OCI-LY3 (cell line): Measurements from ENCODE around the gene DDX28.
A peak's percentile ranks its signal among the peaks of the same experiment; 100 is the strongest.

Source experiments
- H2AFZ ChIP-seq: fragments of 200-600, 300-600 bp; shearing (Covaris generic); 2 replicates; pipeline ENCODE4 v1.6.0; 2014; ENCODE audit warnings: antibody characterized with exemption, low read depth, low read length
- H3K27ac ChIP-seq: fragments of 200-600, 300-600 bp; sonication (generic); 2 replicates; pipeline ENCODE4 v1.5.1; 2014; ENCODE audit warnings: mild to moderate bottlenecking, low read length, moderate library complexity, mixed read lengths
- H3K27me3 ChIP-seq: fragments of 200-600, 300-600 bp; sonication (generic); 2 replicates; pipeline ENCODE4 v1.6.1; 2014; ENCODE audit warnings: low read depth, low read length, mixed read lengths
- H3K36me3 ChIP-seq: fragments of 200-600, 300-600 bp; sonication (generic); replicated peaks from 2 replicates; pipeline ENCODE3; 2014; ENCODE audit warnings: low read depth, low read length, mixed read lengths
- H3K4me1 ChIP-seq: fragments of 300-600, 200-600 bp; sonication (generic); 2 replicates; pipeline ENCODE4 v1.6.1; 2014; ENCODE audit warnings: low read length, mixed read lengths
- H3K4me2 ChIP-seq: fragments of 200-600, 300-600 bp; sonication (generic); 2 replicates; pipeline ENCODE4 v1.6.1; 2014; ENCODE audit warnings: low read length, mixed read lengths
- H3K4me3 ChIP-seq: fragments of 300-600, 200-600 bp; sonication (generic); 2 replicates; pipeline ENCODE4 v1.5.1; 2014; ENCODE audit warnings: antibody characterized with exemption, mild to moderate bottlenecking, low read length, moderate library complexity
- H3K79me2 ChIP-seq: fragments of 300-600, 200-600 bp; shearing (Covaris generic); 2 replicates; pipeline ENCODE4 v1.6.1; 2014; ENCODE audit warnings: mild to moderate bottlenecking, low read length, mixed read lengths
- H3K9ac ChIP-seq: fragments of 300-600, 200-600 bp; shearing (Covaris generic); 2 replicates; pipeline ENCODE4 v1.6.0; 2014; ENCODE audit warnings: mild to moderate bottlenecking, low read length, moderate library complexity
- H3K9me3 ChIP-seq: fragments of 200-600, 300-600 bp; shearing (Covaris generic); 2 replicates; pipeline ENCODE4 v1.6.1; 2014; ENCODE audit warnings: low read length, mixed read lengths; ENCODE audit not compliant: insufficient read depth
- H4K20me1 ChIP-seq: fragments of 200-600, 300-600 bp; sonication (generic); 2 replicates; pipeline ENCODE4 v1.6.1; 2016; ENCODE audit warnings: low read length, mixed read lengths; ENCODE audit not compliant: insufficient read depth
- EZH2phosphoT487 ChIP-seq: fragments of 200-600 bp; shearing (Covaris generic); IDR thresholded peaks from 2 replicates; pipeline ENCODE4 v1.6.1; 2018; ENCODE audit warnings: antibody characterized with exemption, mixed run types, low read depth
- TF ChIP-seq, protein P1 (sequence below): fragments of 200-600, 300-600 bp; sonication (generic); IDR thresholded peaks from 2 replicates; pipeline ENCODE4 v1.5.1; 2014; ENCODE audit warnings: antibody characterized with exemption, low read length, low read depth

The DDX28 gene

DNA sequence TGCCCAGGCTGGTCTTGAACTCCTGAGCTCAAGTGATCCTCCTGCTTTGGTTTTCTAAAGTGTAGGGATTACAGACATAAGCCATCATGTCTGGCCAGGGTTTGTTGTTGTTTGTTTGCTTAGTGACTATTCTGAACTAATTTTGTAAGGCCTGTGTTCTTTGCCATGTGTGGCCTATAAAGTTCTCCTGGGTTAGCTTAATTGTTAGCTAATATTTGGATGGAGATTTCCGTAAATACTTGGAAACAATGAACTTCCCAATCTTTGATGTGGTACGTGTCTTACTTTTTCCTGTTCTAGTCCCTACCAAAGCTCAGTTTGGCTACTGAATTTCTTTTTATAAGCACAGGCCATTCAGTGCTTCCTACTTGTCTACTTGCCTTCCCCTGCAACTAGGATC is 25.0 kb upstream of the DDX28 start:
- H3K9ac ChIP-seq = no peak overlapping the region
- H3K27ac ChIP-seq = no peak overlapping the region
- H4K20me1 ChIP-seq = no peaks in the 10 kb centered on the region
- no peaks in the 10 kb centered on the region for H3K9me3 ChIP-seq
- H3K4me2 ChIP-seq = no peak overlapping the region
- H2AFZ ChIP-seq = no peak overlapping the region
- H3K36me3 ChIP-seq = peaks cover 14% of the 10 kb centered on the region
- no peak overlapping the region for H3K4me3 ChIP-seq
- no peaks in the 10 kb centered on the region for H3K27me3 ChIP-seq
- H3K79me2 ChIP-seq = no peaks in the 10 kb centered on the region
- TF ChIP-seq EZH2phosphoT487 = no peak
- TF ChIP-seq, protein P1, sequence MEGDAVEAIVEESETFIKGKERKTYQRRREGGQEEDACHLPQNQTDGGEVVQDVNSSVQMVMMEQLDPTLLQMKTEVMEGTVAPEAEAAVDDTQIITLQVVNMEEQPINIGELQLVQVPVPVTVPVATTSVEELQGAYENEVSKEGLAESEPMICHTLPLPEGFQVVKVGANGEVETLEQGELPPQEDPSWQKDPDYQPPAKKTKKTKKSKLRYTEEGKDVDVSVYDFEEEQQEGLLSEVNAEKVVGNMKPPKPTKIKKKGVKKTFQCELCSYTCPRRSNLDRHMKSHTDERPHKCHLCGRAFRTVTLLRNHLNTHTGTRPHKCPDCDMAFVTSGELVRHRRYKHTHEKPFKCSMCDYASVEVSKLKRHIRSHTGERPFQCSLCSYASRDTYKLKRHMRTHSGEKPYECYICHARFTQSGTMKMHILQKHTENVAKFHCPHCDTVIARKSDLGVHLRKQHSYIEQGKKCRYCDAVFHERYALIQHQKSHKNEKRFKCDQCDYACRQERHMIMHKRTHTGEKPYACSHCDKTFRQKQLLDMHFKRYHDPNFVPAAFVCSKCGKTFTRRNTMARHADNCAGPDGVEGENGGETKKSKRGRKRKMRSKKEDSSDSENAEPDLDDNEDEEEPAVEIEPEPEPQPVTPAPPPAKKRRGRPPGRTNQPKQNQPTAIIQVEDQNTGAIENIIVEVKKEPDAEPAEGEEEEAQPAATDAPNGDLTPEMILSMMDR = no peak
- no peaks in the 10 kb centered on the region for H3K4me1 ChIP-seq

DNA sequence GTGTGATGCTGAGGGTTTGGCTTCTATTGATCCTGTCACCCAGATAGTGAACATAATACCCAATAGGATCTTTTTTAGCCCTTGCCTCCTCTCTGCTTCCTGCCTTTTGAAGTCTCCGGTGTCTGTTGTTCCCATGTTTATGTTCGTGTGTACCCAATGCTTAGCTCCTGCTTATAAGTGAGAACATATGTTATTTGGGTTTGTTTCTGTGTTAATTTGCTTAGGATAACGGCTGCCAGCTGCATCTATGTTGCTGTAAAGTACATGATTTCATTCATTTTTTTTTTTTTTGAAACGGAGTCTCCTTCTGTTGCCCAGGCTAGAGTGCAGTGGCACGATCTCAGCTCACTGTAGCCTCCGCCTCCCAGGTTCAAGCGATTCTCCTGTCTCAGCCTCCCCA is 23.1 kb upstream of the DDX28 start:
- TF ChIP-seq, protein P1 = no peak
- TF ChIP-seq EZH2phosphoT487 = no peak
- no peaks in the 10 kb centered on the region for H3K4me1 ChIP-seq
- peaks cover 17% of the 10 kb centered on the region for H3K36me3 ChIP-seq
- no peaks in the 10 kb centered on the region for H3K27me3 ChIP-seq
- H3K27ac ChIP-seq = no peak overlapping the region
- H3K4me2 ChIP-seq = no peak overlapping the region
- 0 out of 2 replicates have a peak, but pooled peaks cover under 1% of the 10 kb centered on the region for H4K20me1 ChIP-seq
- H3K79me2 ChIP-seq = peaks cover 3% of the 10 kb centered on the region; the same call in 1 of the 2 replicates
- H3K4me3 ChIP-seq = no peak overlapping the region
- no peaks in the 10 kb centered on the region for H3K9me3 ChIP-seq
- H2AFZ ChIP-seq = no peak overlapping the region
- no peak overlapping the region for H3K9ac ChIP-seq

- peaks cover 9% of the 10 kb centered on the region for H3K36me3 ChIP-seq
- peaks cover 34% of the 10 kb centered on the region for H3K4me1 ChIP-seq
- no peak overlapping the region for H3K9ac ChIP-seq
- H3K4me3 ChIP-seq = no peak overlapping the region
- H3K79me2 ChIP-seq = peaks cover 4% of the 10 kb centered on the region; the same call in 1 of the 2 replicates
- no peak overlapping the region for H3K4me2 ChIP-seq
- no peak for TF ChIP-seq EZH2phosphoT487
- TF ChIP-seq, protein P1 = no peak
- 0 out of 2 replicates have a peak, but pooled peaks cover 4% of the 10 kb centered on the region for H4K20me1 ChIP-seq
- H2AFZ ChIP-seq = no peak overlapping the region
- H3K27me3 ChIP-seq = no peaks in the 10 kb centered on the region
- no peak overlapping the region for H3K27ac ChIP-seq
- no peaks in the 10 kb centered on the region for H3K9me3 ChIP-seq
Observed at GRCh38 chr16:68041783-68042182, 18.8 kb upstream of the DDX28 start.

DNA sequence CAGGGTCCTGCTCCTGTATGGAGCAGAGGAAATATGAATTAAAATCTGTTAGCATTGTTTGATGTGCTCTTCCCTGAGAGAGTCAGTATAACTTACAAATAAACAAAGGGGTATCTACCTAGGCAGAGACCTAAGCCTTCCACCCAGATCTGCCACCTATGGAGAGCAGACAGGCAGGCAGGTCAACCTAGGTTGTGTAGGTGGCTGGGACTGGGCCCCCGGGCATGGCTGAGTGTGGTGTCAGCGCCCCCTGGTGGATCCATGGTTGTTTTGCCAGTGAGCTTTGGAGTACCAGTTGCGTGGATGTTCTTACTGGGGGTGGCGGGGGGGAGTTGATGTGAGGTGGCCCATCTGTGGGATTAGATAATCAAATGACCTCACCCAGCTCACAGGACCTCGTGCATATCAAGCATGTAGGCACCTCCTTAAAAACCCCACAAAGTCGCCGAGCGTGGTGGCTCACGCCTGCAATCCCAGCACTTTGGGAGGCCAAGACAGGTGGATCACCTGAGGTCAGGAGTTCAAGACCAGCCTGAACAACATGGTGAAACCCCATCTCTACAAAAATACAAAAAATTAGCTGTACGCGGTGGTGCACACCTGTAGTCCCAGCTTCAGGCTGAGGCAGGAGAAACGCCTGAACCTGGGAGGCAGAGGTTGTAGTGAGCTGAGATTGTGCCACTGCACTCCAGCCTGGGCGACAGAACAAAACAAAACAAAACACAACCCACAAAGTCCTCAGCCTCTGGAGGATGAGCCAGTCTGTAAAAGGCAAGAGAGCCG is 17.7 kb upstream of the DDX28 start:
- peak overlapping the region; percentile 30; the same call in 1 of the 2 replicates for H3K9ac ChIP-seq
- TF ChIP-seq EZH2phosphoT487 = no peak
- TF ChIP-seq, protein P1 = peak; percentile 93

More for the DNA sequence above, 17.7 kb upstream of the DDX28 start:
- peaks cover 9% of the 10 kb centered on the region for H3K36me3 ChIP-seq
- peak overlapping the region; percentile 11; the same call in 1 of the 2 replicates for H3K4me3 ChIP-seq
- peaks cover 4% of the 10 kb centered on the region; the same call in 1 of the 2 replicates for H3K79me2 ChIP-seq
- H4K20me1 ChIP-seq = 0 out of 2 replicates have a peak, but pooled peaks cover 4% of the 10 kb centered on the region
- H3K27ac ChIP-seq = peak overlapping the region; percentile 62
- no peak overlapping the region for H2AFZ ChIP-seq
- H3K4me1 ChIP-seq = peaks cover 34% of the 10 kb centered on the region
- H3K9me3 ChIP-seq = no peaks in the 10 kb centered on the region
- peak overlapping the region; percentile 30 for H3K4me2 ChIP-seq
- H3K27me3 ChIP-seq = no peaks in the 10 kb centered on the region
